ENCODE measurements around the gene LIPE. TPM values are rescaled to one million over a fixed set of nuclear protein-coding genes. Genes with fewer than 3 reads are reported as not detected.

The LIPE gene, protein sequence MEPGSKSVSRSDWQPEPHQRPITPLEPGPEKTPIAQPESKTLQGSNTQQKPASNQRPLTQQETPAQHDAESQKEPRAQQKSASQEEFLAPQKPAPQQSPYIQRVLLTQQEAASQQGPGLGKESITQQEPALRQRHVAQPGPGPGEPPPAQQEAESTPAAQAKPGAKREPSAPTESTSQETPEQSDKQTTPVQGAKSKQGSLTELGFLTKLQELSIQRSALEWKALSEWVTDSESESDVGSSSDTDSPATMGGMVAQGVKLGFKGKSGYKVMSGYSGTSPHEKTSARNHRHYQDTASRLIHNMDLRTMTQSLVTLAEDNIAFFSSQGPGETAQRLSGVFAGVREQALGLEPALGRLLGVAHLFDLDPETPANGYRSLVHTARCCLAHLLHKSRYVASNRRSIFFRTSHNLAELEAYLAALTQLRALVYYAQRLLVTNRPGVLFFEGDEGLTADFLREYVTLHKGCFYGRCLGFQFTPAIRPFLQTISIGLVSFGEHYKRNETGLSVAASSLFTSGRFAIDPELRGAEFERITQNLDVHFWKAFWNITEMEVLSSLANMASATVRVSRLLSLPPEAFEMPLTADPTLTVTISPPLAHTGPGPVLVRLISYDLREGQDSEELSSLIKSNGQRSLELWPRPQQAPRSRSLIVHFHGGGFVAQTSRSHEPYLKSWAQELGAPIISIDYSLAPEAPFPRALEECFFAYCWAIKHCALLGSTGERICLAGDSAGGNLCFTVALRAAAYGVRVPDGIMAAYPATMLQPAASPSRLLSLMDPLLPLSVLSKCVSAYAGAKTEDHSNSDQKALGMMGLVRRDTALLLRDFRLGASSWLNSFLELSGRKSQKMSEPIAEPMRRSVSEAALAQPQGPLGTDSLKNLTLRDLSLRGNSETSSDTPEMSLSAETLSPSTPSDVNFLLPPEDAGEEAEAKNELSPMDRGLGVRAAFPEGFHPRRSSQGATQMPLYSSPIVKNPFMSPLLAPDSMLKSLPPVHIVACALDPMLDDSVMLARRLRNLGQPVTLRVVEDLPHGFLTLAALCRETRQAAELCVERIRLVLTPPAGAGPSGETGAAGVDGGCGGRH
- total RNA-seq: 3.8 TPM
- 10 to 100 TPM in 2 of 8 donors, 1 to 10 TPM in 6; 6.9 to 10.1 (median 8.6) TPM for polyA plus RNA-seq (ENCODE audit: insufficient read depth in 1 of 8, insufficient read length in 8 of 8, low replicate concordance in 1 of 8)
- long read RNA-seq, donor 1: 0 reads
- long read RNA-seq, donor 2: 0 reads
- long read RNA-seq, donor 3: 0 reads
- long read RNA-seq, donor 4: 0 reads
- long read RNA-seq, donor 5: 0 reads
- long read RNA-seq, donor 6: 0 reads
- long read RNA-seq, donor 7: 0 reads
- long read RNA-seq, donor 8: 0 reads
- long read RNA-seq, donor 9: 0 reads
- long read RNA-seq, donor 10: 0 reads
- long read RNA-seq, donor 11: 0 reads

DNA sequence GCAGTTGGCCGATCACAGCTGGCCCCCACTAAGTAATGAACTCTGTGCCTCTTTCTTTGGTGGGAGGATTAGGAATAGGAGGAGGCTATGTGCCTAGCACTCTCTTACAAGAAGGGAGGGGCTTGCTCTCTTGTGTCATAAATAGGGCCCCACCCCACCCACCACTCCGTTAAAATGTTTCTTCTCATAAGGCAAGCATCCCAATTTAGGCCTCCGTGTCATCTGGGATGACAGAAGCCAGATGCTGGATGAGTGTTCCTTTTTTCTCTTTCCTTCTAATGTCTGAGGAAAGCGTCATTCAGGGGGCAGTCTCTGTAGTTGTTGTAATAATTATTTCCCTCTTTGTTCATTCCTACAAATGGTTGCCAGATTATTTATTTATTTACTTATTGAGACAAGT lies at the start of gene LIPE:
Gene LIPE, minus strand, starts transcription at position 76 of the 400 bp plus-strand sequence. CDS start 239 bp downstream, outside the sequence.
- no CpG with 5 or more reads among the region's 4 CpGs for WGBS (ENCODE audit: insufficient coverage)
- Histone ChIP-seq H3K4me3 (ENCODE audit: low read length) (no peak within 1 kb of the TSS), H3K36me3 (ENCODE audit: control insufficient read depth, insufficient read depth, low read length) (no peaks in the 10 kb centered on the region), H3K27me3 (ENCODE audit: control insufficient read depth, insufficient read depth, low read length) (peaks cover 17% of the 10 kb centered on the region), H3K4me1 (ENCODE audit: control insufficient read depth, insufficient read depth, low read length) (peaks cover 21% of the 10 kb centered on the region), H3K9me3 (replicated peaks; ENCODE audit: control insufficient read depth, low read depth, low read length) (no peaks in the 10 kb centered on the region), H3K27ac (ENCODE audit: low read length) (no peak within 1 kb of the TSS)
- no peak for DNase-seq

- DNase-seq: no peak
- no CpG with 5 or more reads among the region's 4 CpGs for WGBS (ENCODE audit: insufficient coverage)
- H3K27me3 ChIP-seq (ENCODE audit: control insufficient read depth, insufficient read depth, low read length): no peaks in the 10 kb centered on the region
Measured at GRCh38 chr19:42475366-42475765, 48.2 kb upstream of the LIPE start.

GRCh38 chr19:42474743-42475142 lies 47.6 kb upstream of the LIPE start:
- no peak overlapping the region for H3K4me3 ChIP-seq (ENCODE audit: low read length)
- no peak overlapping the region for H3K27ac ChIP-seq (ENCODE audit: low read length)
- H3K36me3 ChIP-seq (ENCODE audit: control insufficient read depth, insufficient read depth, low read length): no peaks in the 10 kb centered on the region
- no peaks in the 10 kb centered on the region for H3K9me3 ChIP-seq (replicated peaks; ENCODE audit: control insufficient read depth, low read depth, low read length)
- DNase-seq: no peak
- H3K27me3 ChIP-seq (ENCODE audit: control insufficient read depth, insufficient read depth, low read length): no peaks in the 10 kb centered on the region
- H3K4me1 ChIP-seq (ENCODE audit: control insufficient read depth, insufficient read depth, low read length): no peaks in the 10 kb centered on the region
- WGBS (ENCODE audit: insufficient coverage): 48% methylated on average over 3 of the region's 4 CpGs

More at GRCh38 chr19:42475366-42475765, 48.2 kb upstream of the LIPE start:
- H3K4me3 ChIP-seq (ENCODE audit: low read length): no peak overlapping the region
- no peak overlapping the region for H3K27ac ChIP-seq (ENCODE audit: low read length)
- H3K9me3 ChIP-seq (replicated peaks; ENCODE audit: control insufficient read depth, low read depth, low read length): no peaks in the 10 kb centered on the region
- H3K36me3 ChIP-seq (ENCODE audit: control insufficient read depth, insufficient read depth, low read length): no peaks in the 10 kb centered on the region
- H3K4me1 ChIP-seq (ENCODE audit: control insufficient read depth, insufficient read depth, low read length): no peaks in the 10 kb centered on the region

DNA sequence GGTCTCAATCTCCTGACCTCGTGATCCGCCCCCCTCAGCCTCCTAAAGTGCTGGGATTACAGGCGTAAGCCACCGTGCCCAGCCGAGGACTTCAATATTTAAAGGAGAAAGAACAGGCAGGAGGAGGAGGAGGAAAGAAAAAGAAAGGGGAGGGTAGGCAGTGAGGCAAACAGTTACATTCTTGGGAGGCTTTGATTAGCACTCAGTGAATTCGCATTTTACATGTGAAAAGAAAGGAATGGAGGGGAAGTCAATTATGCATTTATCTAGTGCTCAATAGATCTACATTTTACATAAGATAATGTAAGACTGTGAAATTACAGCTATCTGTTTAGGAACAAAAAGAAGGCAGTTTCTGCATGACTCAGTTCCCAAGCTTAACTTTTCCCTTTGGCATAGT lies 46.5 kb upstream of the LIPE start:
- Histone ChIP-seq H3K27ac (ENCODE audit: low read length) (no peak overlapping the region), H3K27me3 (ENCODE audit: control insufficient read depth, insufficient read depth, low read length) (no peaks in the 10 kb centered on the region), H3K4me3 (ENCODE audit: low read length) (no peak overlapping the region), H3K4me1 (ENCODE audit: control insufficient read depth, insufficient read depth, low read length) (no peaks in the 10 kb centered on the region), H3K36me3 (ENCODE audit: control insufficient read depth, insufficient read depth, low read length) (no peaks in the 10 kb centered on the region), H3K9me3 (replicated peaks; ENCODE audit: control insufficient read depth, low read depth, low read length) (no peaks in the 10 kb centered on the region)
- whole genome bisulfite sequencing (ENCODE audit: insufficient coverage): 30% methylated on average over 3 of the region's 6 CpGs
- DNase-seq: no peak

GRCh38 chr19:42472402-42473147 lies 45.4 kb upstream of the LIPE start:
- no peak for DNase-seq
- Histone ChIP-seq H3K27ac (ENCODE audit: low read length) (no peak overlapping the region), H3K36me3 (ENCODE audit: control insufficient read depth, insufficient read depth, low read length) (no peaks in the 10 kb centered on the region), H3K4me1 (ENCODE audit: control insufficient read depth, insufficient read depth, low read length) (peaks cover 4% of the 10 kb centered on the region), H3K9me3 (replicated peaks; ENCODE audit: control insufficient read depth, low read depth, low read length) (no peaks in the 10 kb centered on the region), H3K27me3 (ENCODE audit: control insufficient read depth, insufficient read depth, low read length) (no peaks in the 10 kb centered on the region), H3K4me3 (ENCODE audit: low read length) (no peak overlapping the region)
- 89% methylated on average over 3 of the region's 7 CpGs for WGBS (ENCODE audit: insufficient coverage)

- 51% methylated on average over 6 of the region's 7 CpGs for WGBS (ENCODE audit: insufficient coverage)
- DNase-seq: no peak
- no peak overlapping the region for H3K4me3 ChIP-seq (ENCODE audit: low read length)
- no peaks in the 10 kb centered on the region for H3K36me3 ChIP-seq (ENCODE audit: control insufficient read depth, insufficient read depth, low read length)
- H3K27ac ChIP-seq (ENCODE audit: low read length): no peak overlapping the region
- no peaks in the 10 kb centered on the region for H3K9me3 ChIP-seq (replicated peaks; ENCODE audit: control insufficient read depth, low read depth, low read length)
- H3K4me1 ChIP-seq (ENCODE audit: control insufficient read depth, insufficient read depth, low read length): peaks cover 4% of the 10 kb centered on the region
- no peaks in the 10 kb centered on the region for H3K27me3 ChIP-seq (ENCODE audit: control insufficient read depth, insufficient read depth, low read length)
Measured at GRCh38 chr19:42471554-42472249, 44.5 kb upstream of the LIPE start.

DNA sequence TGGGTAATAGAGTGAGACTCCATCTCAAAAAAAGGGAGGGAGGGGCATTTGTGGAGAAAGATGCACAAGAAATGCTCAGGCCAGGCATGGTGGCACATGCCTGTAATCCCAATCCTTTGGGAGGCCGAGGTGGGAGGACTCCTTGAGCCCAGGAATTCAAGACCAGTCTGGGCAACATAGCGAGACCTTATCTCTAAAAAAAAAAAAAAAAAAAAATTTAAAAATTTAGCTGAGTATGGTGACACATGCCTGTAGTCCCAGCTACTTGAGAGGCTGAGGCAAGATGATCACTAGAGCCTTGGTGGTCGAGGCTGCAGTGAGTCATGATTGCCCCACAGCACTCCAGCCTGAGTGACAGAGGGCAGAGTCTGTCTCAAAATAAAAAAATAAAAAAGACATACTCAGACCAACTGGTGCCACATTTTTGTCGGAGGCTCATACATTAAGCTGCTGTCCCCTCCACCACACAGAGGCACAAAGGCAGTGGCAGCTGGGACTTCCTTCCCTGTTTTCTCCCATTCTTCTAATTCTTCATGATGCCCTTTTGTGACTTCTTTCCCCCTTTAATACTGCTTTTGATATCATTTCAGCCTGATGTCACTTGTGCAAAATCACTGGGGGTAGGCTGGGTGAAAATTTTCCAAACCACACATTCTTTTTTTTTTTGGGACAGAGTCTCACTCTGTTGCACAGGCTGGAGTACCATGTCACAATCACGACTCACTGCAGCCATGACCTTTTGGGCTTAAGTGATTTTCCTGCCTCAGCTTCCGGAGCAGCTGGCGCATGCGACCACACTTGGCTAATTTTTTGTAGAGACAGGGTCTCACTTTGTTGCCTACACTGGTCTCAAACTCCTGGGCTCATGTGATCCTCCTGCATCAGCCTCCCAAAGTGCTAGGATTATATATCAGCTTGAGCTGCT lies 42.4 kb upstream of the LIPE start:
- DNase-seq: no peak
- no peak overlapping the region for H3K27ac ChIP-seq (ENCODE audit: low read length)
- no peaks in the 10 kb centered on the region for H3K36me3 ChIP-seq (ENCODE audit: control insufficient read depth, insufficient read depth, low read length)
- 54% methylated on average over 4 of the region's 8 CpGs for WGBS (ENCODE audit: insufficient coverage)
- peaks cover 10% of the 10 kb centered on the region for H3K4me1 ChIP-seq (ENCODE audit: control insufficient read depth, insufficient read depth, low read length)
- H3K27me3 ChIP-seq (ENCODE audit: control insufficient read depth, insufficient read depth, low read length): no peaks in the 10 kb centered on the region
- no peaks in the 10 kb centered on the region for H3K9me3 ChIP-seq (replicated peaks; ENCODE audit: control insufficient read depth, low read depth, low read length)
- H3K4me3 ChIP-seq (ENCODE audit: low read length): no peak overlapping the region

GRCh38 chr19:42468273-42468796 lies 41.1 kb upstream of the LIPE start:
- Histone ChIP-seq H3K9me3 (replicated peaks; ENCODE audit: control insufficient read depth, low read depth, low read length) (no peaks in the 10 kb centered on the region), H3K4me1 (ENCODE audit: control insufficient read depth, insufficient read depth, low read length) (peaks cover 10% of the 10 kb centered on the region), H3K4me3 (ENCODE audit: low read length) (no peak overlapping the region), H3K36me3 (ENCODE audit: control insufficient read depth, insufficient read depth, low read length) (no peaks in the 10 kb centered on the region), H3K27me3 (ENCODE audit: control insufficient read depth, insufficient read depth, low read length) (no peaks in the 10 kb centered on the region), H3K27ac (ENCODE audit: low read length) (peak overlapping the region; percentile 20)
- WGBS (ENCODE audit: insufficient coverage): 80% methylated on average over 2 of the region's 3 CpGs
- no peak for DNase-seq
